ENCODE measurements around the gene LRFN2. TPM values are rescaled to one million over a fixed set of nuclear protein-coding genes. Genes with fewer than 3 reads are reported as not detected.

LRFN2 gene
- polyA plus RNA-seq, 1 donor from 2014 or later: not detected

DNA sequence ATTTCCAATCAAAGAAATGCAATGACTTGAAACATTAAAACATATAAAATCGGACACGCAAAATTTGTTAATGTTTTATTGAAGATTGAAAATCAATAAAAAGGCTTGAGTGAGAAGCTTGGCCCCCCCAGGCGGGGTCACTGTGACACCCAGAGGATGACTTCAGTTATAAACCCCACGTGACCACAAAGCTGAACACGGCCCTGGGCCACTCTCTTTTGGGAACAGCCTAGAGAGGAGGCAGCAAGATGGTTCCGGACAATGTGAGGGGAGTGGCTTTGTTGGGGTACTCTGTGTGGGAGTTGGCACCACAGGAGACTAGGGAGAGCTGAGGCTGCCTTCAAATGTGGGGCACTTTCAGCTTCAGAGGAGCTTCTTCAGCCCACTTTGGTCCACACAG is 172.5 kb downstream of the LRFN2 start:
- H3K4me1 Mint-ChIP-seq: peaks cover 0 to 1% (median 0%) of the 10 kb centered on the region in 3 donors
- no peaks in the 10 kb centered on the region for H3K36me3 Mint-ChIP-seq
- H3K9me3 Mint-ChIP-seq: no peaks in the 10 kb centered on the region
- peaks cover 9% of the 10 kb centered on the region for H3K27me3 Mint-ChIP-seq
- H3K27ac Mint-ChIP-seq: no peak overlapping the region
- H3K4me3 Mint-ChIP-seq: no peak overlapping the region

DNA sequence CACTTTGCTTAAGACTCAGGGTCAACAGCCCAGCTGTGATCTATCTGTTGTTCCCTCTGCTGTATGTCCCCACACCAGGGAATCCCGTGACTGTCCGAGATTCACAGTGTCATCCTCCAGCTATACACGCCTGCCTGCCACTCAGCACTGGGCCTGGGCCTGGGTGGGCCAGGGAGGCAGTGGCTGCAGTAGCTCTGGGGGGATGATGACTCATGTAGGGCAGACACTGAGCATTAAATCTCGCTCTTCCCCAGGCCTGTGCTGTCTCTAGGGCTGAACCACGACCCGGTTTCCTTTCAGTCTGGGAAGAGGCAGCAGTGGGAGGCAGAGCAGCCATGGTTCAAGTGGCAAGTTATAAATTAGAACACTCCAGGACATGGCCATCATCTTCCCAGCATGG is 173.9 kb downstream of the LRFN2 start:
- no peak overlapping the region for H3K4me3 Mint-ChIP-seq
- no peaks in the 10 kb centered on the region for H3K36me3 Mint-ChIP-seq
- H3K27me3 Mint-ChIP-seq: peaks cover 9% of the 10 kb centered on the region
- H3K27ac Mint-ChIP-seq: no peak overlapping the region
- peaks cover 0 to 1% (median 0%) of the 10 kb centered on the region in 3 donors for H3K4me1 Mint-ChIP-seq
- H3K9me3 Mint-ChIP-seq: no peaks in the 10 kb centered on the region

DNA sequence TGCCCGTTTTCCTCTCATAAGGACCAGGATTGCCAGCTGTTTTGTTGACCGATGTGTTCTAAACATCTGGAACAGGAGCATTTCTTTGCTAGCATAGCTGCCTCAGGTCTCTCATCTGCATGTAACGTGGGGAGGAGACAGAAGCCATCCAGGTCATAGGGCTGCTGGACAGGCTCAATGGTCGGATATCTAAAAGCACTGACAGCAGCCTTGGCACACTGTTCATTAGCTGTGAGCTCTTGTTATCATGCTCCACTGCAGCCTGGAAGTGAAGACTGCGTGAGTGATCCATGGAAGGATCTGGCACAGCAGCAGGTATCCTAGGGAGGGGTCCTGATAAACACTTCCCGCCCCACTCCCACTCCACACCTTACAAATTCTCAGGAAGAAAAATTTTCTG is 175.3 kb downstream of the LRFN2 start:
- H3K4me1 Mint-ChIP-seq: peaks cover 0 to 1% (median 0%) of the 10 kb centered on the region in 3 donors
- H3K9me3 Mint-ChIP-seq: no peaks in the 10 kb centered on the region
- H3K4me3 Mint-ChIP-seq: no peak overlapping the region
- peaks cover 4% of the 10 kb centered on the region for H3K27me3 Mint-ChIP-seq
- H3K36me3 Mint-ChIP-seq: peaks cover 4% of the 10 kb centered on the region
- no peak overlapping the region for H3K27ac Mint-ChIP-seq

DNA sequence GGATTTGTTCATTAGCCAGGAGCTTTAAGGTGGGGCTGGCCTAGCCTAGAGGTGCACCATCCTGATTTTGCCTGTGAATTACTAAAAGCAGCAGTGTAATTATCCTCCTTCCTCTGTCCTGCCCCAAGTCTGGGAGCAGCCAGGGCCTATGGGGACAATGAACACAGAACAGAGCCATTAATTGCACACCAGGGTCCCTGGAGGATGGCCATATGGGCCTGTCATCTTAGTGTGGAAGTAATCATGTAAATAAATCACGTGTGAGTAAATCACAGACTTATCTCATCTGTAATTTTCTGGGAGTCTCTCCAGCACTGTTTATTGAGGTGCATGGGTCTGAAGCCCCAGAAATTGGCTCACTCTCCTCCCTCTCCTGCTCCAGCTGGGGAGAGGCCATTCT is 176.3 kb downstream of the LRFN2 start:
- no peaks in the 10 kb centered on the region for H3K9me3 Mint-ChIP-seq
- H3K27ac Mint-ChIP-seq: peak overlapping the region in 1 of 3 donors; percentile 77
- no peak overlapping the region for H3K4me3 Mint-ChIP-seq
- peaks cover 3% of the 10 kb centered on the region for H3K27me3 Mint-ChIP-seq
- H3K36me3 Mint-ChIP-seq: peaks cover 4% of the 10 kb centered on the region
- H3K4me1 Mint-ChIP-seq: peaks cover 0 to 1% (median 0%) of the 10 kb centered on the region in 3 donors

DNA sequence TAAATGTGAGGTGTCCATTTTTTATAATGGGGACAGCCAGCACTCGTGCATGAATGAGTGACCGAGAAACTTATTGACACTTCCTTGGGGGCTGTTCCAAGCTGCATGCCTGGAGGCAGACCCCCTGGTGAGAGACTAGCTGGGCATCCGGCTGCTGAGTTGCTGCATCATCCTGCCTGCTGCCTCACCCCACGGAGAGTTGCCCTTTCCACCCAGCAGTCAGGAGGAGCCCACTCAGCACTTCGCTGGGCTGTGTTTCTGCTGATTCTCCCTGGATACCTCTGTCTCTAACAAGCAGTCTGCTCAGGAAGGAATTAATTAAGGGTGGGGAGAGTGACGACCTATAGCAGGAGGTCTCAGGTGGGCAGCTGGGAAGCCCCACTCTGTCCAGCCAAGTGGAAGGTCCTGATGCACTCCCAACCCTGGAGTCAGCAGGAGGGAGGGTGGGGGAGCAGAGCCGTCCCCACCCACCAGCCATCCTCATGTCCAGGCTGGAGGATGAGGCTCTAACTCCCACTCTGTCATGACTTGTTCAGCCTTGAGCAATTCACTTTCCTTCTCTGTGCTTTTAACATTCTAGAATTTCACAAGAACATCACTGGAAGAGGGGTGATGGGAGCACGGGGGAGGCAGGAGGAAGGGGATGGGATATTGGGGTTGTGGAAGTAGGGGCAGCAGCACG is 177.3 kb downstream of the LRFN2 start:
- no peak overlapping the region for H3K27ac Mint-ChIP-seq
- peaks cover 4% of the 10 kb centered on the region for H3K36me3 Mint-ChIP-seq
- H3K4me3 Mint-ChIP-seq: no peak overlapping the region
- peaks cover 0 to 1% (median 0%) of the 10 kb centered on the region in 3 donors for H3K4me1 Mint-ChIP-seq
- H3K9me3 Mint-ChIP-seq: no peaks in the 10 kb centered on the region
- H3K27me3 Mint-ChIP-seq: peaks cover 3% of the 10 kb centered on the region

DNA sequence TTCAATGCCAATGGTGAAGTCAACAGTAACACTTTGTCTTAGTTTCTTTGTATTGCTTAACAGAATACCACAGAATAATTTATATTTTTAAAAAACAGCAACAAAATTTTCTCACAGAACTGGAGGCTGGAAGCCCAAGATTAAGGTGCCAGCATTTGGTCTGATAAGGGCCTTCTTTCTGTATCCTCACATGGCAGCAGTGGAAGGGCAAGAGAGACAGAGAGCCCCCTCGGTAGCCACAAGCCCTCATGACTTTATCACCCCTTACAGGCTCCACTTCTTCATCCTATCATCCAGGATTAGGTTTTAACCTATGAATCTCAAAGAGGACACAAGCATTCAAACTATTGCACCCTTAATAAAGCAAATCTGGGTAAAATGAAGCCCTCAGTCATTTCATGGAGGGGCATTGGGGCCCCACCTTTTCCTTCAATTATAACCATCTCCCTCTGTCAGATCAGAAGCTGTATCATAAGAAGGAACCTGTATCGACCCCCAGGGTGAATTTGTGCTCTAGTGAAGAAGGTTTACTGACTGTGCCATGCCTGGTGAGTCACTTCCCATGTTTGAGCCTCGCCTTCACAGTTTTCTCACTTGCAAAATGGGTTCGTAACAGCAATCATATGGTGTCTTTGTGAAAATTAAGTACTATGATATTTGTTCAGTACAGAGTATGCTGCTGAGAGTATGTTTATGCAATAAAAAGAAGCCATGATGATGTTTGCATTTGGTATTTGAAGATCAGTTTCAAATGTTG is 178.2 kb downstream of the LRFN2 start:
- Mint-ChIP-seq H3K4me3 (no peak overlapping the region), H3K27me3 (peaks cover 3% of the 10 kb centered on the region), H3K4me1 (peaks cover 0 to 1% (median 0%) of the 10 kb centered on the region in 3 donors), H3K36me3 (peaks cover 4% of the 10 kb centered on the region), H3K27ac (no peak overlapping the region), H3K9me3 (no peaks in the 10 kb centered on the region)

DNA sequence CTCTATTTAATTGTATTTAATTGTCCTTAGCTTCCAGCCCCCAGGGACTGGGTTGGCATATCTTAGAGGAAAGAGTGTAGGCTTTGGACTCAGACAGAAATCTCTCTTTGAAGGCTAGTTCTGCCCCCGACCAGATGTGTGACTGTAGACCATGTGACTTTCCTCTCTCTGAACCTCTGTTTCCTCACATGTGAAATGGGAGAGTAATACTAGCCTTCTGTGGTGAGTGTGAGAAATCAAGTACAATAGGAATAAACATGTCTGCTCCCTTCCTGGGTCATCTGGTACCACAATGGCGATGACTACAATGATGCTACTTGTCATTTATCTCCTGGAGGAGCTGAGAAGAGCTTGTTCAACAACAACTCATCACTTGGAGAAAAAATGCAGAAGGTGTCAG is 179.9 kb downstream of the LRFN2 start:
- H3K4me3 Mint-ChIP-seq: no peak overlapping the region
- peaks cover 2% of the 10 kb centered on the region for H3K27me3 Mint-ChIP-seq
- H3K4me1 Mint-ChIP-seq: peaks cover 0 to 1% (median 0%) of the 10 kb centered on the region in 3 donors
- peaks cover 4% of the 10 kb centered on the region for H3K36me3 Mint-ChIP-seq
- H3K9me3 Mint-ChIP-seq: no peaks in the 10 kb centered on the region
- no peak overlapping the region for H3K27ac Mint-ChIP-seq

DNA sequence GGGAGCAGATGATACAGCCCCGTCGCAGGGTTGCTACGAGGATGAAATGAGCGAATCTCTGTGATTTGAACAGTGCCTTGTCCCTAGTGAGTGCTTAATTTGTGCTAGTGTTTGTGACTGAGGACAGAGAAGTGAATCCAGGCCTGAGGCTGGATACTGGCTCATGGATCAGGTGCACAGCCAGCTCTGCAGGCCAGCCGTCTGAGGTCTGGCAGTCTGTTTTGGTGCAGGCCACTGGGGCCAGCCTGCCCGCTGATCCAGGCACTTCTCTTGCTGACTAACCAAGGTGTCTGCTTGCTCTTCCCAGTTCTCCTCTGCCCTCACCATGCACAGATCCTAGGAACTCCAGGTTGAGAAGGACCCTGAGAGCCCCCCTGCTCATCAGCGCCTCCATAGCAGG is 181.0 kb downstream of the LRFN2 start:
- H3K4me1 Mint-ChIP-seq: no peaks in the 10 kb centered on the region
- peaks cover 2% of the 10 kb centered on the region for H3K27me3 Mint-ChIP-seq
- peaks cover 4% of the 10 kb centered on the region for H3K36me3 Mint-ChIP-seq
- no peaks in the 10 kb centered on the region for H3K9me3 Mint-ChIP-seq
- H3K4me3 Mint-ChIP-seq: no peak overlapping the region
- no peak overlapping the region for H3K27ac Mint-ChIP-seq

DNA sequence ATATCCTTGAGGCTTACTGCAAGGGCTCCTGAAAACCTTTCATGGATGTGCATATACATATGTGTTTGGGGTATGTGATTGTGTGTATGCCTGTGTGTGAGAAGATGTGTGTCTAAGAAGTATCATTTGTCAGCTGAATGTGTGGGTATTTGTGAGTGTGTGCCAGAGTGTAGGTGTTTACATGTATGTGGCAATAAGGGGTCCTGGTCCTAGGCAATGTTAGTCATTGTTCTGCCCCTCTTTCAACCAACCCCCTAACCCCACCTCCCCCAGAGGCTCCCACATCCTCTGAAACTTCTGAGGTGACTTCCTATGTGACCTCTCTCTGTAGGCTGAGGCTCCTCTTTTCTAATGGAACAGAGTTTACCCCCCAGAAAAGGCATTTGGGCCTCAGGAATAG is 186.4 kb downstream of the LRFN2 start:
- no peaks in the 10 kb centered on the region for H3K9me3 Mint-ChIP-seq
- H3K4me3 Mint-ChIP-seq: no peak overlapping the region
- no peaks in the 10 kb centered on the region for H3K36me3 Mint-ChIP-seq
- H3K27me3 Mint-ChIP-seq: peaks cover 2% of the 10 kb centered on the region
- no peak overlapping the region for H3K27ac Mint-ChIP-seq
- H3K4me1 Mint-ChIP-seq: no peaks in the 10 kb centered on the region

DNA sequence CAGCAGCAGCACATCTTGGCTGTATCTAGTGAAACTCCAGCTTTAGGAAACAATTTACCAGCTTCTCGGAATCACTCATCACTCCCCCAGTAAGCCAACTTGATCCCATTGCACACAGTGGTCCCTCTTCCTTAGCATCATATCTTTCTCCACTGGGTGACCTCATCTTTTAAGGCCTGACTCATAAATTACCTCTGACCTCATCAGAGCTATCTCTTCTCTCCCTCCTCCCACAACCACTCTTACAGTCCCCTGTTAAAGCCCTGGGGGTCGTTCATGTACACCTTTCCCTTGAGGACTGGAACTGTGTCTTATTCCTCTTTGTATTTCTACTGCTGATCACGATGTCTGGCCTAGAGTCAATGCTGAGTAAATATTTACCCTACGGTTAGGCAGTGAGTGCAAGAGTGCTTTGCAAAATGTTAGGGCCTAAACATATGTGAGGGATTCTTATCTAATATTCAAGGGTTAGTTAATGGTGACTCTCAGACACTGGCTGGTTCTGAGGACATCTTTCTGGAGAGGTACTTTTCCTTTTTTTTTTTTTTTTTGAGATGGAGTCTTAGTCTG is 187.2 kb downstream of the LRFN2 start:
- H3K4me3 Mint-ChIP-seq: no peak overlapping the region
- no peak overlapping the region for H3K27ac Mint-ChIP-seq
- H3K36me3 Mint-ChIP-seq: no peaks in the 10 kb centered on the region
- H3K9me3 Mint-ChIP-seq: no peaks in the 10 kb centered on the region
- peaks cover 2% of the 10 kb centered on the region for H3K27me3 Mint-ChIP-seq
- H3K4me1 Mint-ChIP-seq: no peaks in the 10 kb centered on the region

DNA sequence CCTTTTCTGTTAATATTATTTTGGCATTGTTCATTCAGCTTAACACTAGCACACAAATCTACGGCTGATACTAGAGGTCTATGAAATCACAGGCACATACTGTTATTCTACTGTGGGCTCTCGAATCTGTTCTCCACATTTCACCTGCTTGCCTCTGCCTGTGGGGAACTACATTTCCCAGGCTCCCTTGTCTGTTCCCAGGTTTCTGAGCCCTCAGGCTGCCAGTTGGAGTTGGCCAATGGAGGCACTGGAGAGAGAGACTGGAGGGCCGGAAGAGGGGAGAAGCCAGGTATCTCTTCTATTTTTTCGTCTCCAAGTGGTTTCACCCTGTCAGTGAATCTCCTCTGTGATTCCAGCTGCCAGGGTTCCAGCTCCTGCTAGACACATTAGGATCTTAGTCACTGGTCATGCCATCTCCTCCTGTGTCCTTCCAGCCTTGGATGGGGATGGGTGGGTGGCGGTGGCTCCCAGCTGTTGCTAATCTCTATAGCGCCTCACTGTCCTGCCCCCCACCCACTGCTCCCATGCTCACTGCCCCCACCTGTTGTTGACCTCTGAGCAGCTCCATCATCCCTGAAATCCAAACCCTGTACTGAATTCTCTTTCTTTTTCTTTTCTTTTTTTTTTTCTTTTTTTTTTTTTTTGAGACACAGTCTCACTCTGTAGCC is 188.2 kb downstream of the LRFN2 start:
- H3K4me3 Mint-ChIP-seq: no peak overlapping the region
- no peaks in the 10 kb centered on the region for H3K4me1 Mint-ChIP-seq
- no peak overlapping the region for H3K27ac Mint-ChIP-seq
- peaks cover 2% of the 10 kb centered on the region for H3K27me3 Mint-ChIP-seq
- H3K9me3 Mint-ChIP-seq: peaks cover 0 to 2% (median 0%) of the 10 kb centered on the region in 3 donors
- H3K36me3 Mint-ChIP-seq: no peaks in the 10 kb centered on the region

DNA sequence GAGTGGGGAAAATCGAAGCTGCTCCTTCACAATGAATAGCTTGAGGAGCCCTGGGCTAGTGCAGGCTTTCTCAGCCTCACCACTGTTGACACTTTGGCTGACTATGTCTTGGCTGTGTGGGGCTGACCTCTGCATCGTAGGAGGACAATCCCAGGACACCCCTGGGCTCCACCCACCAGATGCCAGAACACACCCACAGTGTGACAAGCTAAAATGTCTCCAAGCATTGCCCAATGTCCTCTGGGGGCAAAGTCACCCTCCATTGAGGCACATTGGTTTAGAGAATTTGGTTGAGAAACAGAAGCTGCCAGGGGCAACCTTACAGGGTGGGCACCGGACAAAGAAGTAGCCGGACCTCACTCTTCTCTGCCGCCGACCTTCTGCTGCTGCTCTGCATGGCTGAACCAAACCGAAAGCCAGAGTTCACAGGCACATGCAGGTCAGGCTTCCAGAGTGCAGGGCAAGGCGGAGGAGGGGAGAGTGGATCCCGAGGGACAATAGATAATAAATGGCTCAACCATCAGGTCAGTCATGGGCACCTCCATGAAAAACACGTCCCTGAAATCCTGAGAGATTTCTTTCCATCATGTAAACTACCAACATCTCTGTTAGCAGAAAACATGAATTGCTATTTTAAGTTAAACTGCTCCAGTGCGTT is 189.0 kb downstream of the LRFN2 start:
- Mint-ChIP-seq H3K9me3 (peaks cover 0 to 2% (median 0%) of the 10 kb centered on the region in 3 donors), H3K4me3 (no peak overlapping the region), H3K27me3 (peaks cover 2% of the 10 kb centered on the region), H3K36me3 (no peaks in the 10 kb centered on the region), H3K4me1 (no peaks in the 10 kb centered on the region), H3K27ac (no peak overlapping the region)

DNA sequence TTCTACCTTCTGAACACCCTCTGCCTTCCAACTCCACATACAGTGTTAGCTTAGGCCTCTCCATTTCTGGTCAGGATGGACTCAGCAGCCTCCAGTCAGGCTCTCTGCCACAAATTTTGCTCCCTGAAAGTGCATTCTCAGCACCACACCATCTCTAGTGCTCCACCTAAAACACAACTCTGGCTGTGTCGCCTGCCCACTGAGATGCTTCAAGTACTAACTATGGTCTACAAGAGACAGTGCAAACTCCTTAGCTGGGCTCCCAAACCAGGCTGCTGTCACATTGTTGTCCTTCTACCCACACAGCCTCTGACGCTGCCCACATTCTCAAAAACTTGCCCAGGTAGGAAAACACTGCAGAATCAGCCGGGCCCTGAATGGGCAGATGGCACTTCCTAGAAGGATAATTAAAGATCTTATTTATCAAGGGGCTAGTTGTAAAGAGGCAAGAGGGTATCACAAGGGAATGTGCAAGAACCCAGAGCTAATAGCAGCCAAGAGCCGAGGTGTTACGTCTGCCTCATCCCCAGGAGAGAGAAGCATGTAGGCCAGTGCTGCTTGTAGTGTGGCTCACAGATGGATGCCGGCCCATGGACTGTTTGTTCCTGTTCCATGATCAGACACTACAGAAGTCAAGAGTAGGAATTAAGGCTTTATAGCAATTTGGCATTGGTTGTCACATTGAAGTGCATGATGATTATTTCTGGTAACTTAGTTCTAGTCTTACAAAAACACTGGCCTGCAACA is 189.7 kb downstream of the LRFN2 start:
- H3K4me3 Mint-ChIP-seq: no peak overlapping the region
- peak overlapping the region in 1 of 3 donors; percentile 63 for H3K27ac Mint-ChIP-seq
- H3K36me3 Mint-ChIP-seq: no peaks in the 10 kb centered on the region
- H3K27me3 Mint-ChIP-seq: no peaks in the 10 kb centered on the region
- H3K9me3 Mint-ChIP-seq: peaks cover 0 to 2% (median 0%) of the 10 kb centered on the region in 3 donors
- no peaks in the 10 kb centered on the region for H3K4me1 Mint-ChIP-seq

DNA sequence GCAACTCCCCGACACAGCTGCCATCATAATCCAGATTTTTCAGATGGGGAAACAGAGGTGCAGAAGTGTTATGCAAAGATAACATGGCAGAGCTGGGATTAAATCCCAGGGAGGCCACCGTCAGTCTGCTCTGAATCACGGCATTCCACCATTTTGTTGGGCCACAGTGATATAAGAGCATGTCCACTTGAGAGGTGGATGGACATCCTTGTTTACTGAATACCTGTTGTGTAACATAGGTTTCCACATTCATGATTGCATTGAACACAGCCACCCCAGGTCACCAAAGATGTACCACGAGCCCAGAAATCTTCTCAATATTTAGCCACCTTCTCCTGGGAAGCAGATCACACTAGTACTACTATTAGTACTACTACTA is 191.5 kb downstream of the LRFN2 start:
- H3K27ac Mint-ChIP-seq: no peak overlapping the region
- peaks cover 3% of the 10 kb centered on the region for H3K27me3 Mint-ChIP-seq
- H3K4me1 Mint-ChIP-seq: no peaks in the 10 kb centered on the region
- no peaks in the 10 kb centered on the region for H3K36me3 Mint-ChIP-seq
- peaks cover 0 to 2% (median 0%) of the 10 kb centered on the region in 3 donors for H3K9me3 Mint-ChIP-seq
- peak overlapping the region in 1 of 4 donors; percentile 47 for H3K4me3 Mint-ChIP-seq

Measured in IgD-negative memory B cell (primary cell).